Breast epithelium (tissue), 4 donors: ENCODE results near the gene C16orf90. TPM values are rescaled to one million over a fixed set of nuclear protein-coding genes. Genes with fewer than 3 reads are reported as not detected.
A peak's percentile ranks its signal among the peaks of the same experiment; 100 is the strongest.
"Not testable (repeated sequence)": the region's sequence is repeated elsewhere in the genome, so short reads cannot be mapped to it uniquely, and the experiment has no call there.

ENCODE experiments used
- DNase-seq, 2 donors: peaks; one replicate each; pipeline ENCODE4 v3.0.0-alpha.2; 2019; ENCODE audit warnings: low spot score in 2 of 2
- H3K27ac ChIP-seq, 2 donors: fragments of 200-600 bp; sonication (generic) in 1 of 2; one replicate each; pipeline ENCODE4 v1.5.1; 2016 to 2019; ENCODE audit warnings: mild to moderate bottlenecking in 1 of 2
- H3K27me3 ChIP-seq, 2 donors: fragments of 200-600 bp; sonication (generic) in 1 of 2; one replicate each; pipeline versions ENCODE4 v1.5.1 to v1.6.0; 2017 to 2019; ENCODE audit warnings: control low read depth in 1 of 2, mild to moderate bottlenecking in 1 of 2
- H3K36me3 ChIP-seq: fragments of 200-600 bp; one replicate; pipeline ENCODE4 v1.5.1; 2019
- H3K4me1 ChIP-seq, 2 donors: fragments of 200-600 bp; sonication (generic); one replicate each; pipeline ENCODE4 v1.5.1; 2016 to 2019; ENCODE audit warnings: control low read depth in 1 of 2
- H3K4me3 ChIP-seq, 3 donors: fragments of 200-600 bp; sonication (generic); 1 replicate in 2 of 3; 2 replicates in 1 of 3; pipeline ENCODE4 v1.5.1; 2016 to 2019; ENCODE audit warnings: mild to moderate bottlenecking in 3 of 3, moderate library complexity in 2 of 3
- H3K9me3 ChIP-seq, 2 donors: fragments of 200-600 bp; sonication (generic) in 1 of 2; one replicate each; pipeline ENCODE4 v1.5.1; 2016 to 2019; ENCODE audit warnings: control low read depth in 1 of 2
- CTCF ChIP-seq, 3 donors: fragments of 450-650 bp; IDR thresholded peaks; one replicate each; pipeline ENCODE4 v1.5.1; 2016 to 2017; ENCODE audit warnings: antibody characterized with exemption in 3 of 3, mild to moderate bottlenecking in 3 of 3, moderate library complexity in 3 of 3
- POLR2A ChIP-seq: fragments of 450-650 bp; IDR thresholded peaks from one replicate; pipeline ENCODE4 v1.6.1; 2016; ENCODE audit warnings: antibody characterized with exemption, mild to moderate bottlenecking, moderate library complexity
- POLR2AphosphoS5 ChIP-seq, 3 donors: sonication (generic); formaldehyde crosslinking; IDR thresholded peaks; one replicate each; pipeline ENCODE4 v1.6.1; 2017; ENCODE audit warnings: antibody characterized with exemption in 3 of 3
- intact Hi-C: fragments of 100-400 bp; cut with DNase I; formaldehyde crosslinking; loops from one replicate; pipeline ENCODE4 v1.15.1; 2023; ENCODE audit warnings: low total_unique reads
- total RNA-seq, 3 donors: library from RNA; depleted of rRNA; stranded (reverse); fragments of >200 nt; gene quantifications; one replicate each; pipeline ENCODE4 v1.1.0, GENCODE V29; 2016

Gene C16orf90
- total RNA-seq, 3 donors from 2014 or later, result not detected

GRCh38 chr16:3528406-3528805 is 33.1 kb upstream of the C16orf90 start:
- TF ChIP-seq POLR2AphosphoS5 (IDR thresholded peaks at IDR 0.05), result no peak
- peak in 1 of 2 donors; percentile 17 for DNase-seq
- H3K27me3 ChIP-seq, result no peaks in the 10 kb centered on the region
- H3K27ac ChIP-seq, result no peak overlapping the region
- intact Hi-C loops, result no loop called here
- no peak overlapping the region for H3K4me3 ChIP-seq
- H3K9me3 ChIP-seq, result no peaks in the 10 kb centered on the region
- H3K4me1 ChIP-seq, result no peaks in the 10 kb centered on the region
- H3K36me3 ChIP-seq, result no peaks in the 10 kb centered on the region

- H3K9me3 ChIP-seq, H3K4me3 ChIP-seq, H3K4me1 ChIP-seq, intact Hi-C loops, H3K36me3 ChIP-seq, H3K27me3 ChIP-seq, H3K27ac ChIP-seq: not testable (repeated sequence)
- DNase-seq, result peak; percentile 66 to 71
- peak in 2 of 3 donors; percentile 38 to 56 for TF ChIP-seq CTCF (IDR thresholded peaks at IDR 0.05)
Measured at GRCh38 chr16:3527216-3527829, 32.0 kb upstream of the C16orf90 start.

GRCh38 chr16:3525951-3526350 is 30.7 kb upstream of the C16orf90 start:
- H3K4me1 ChIP-seq, result no peaks in the 10 kb centered on the region
- no peak for TF ChIP-seq POLR2A
- DNase-seq, result peak in 1 of 2 donors; percentile 35
- no peak overlapping the region for H3K27ac ChIP-seq
- no peaks in the 10 kb centered on the region for H3K9me3 ChIP-seq
- H3K36me3 ChIP-seq, result no peaks in the 10 kb centered on the region
- no peak overlapping the region for H3K4me3 ChIP-seq
- no peaks in the 10 kb centered on the region for H3K27me3 ChIP-seq
- intact Hi-C loops, result no loop called here

- H3K27ac ChIP-seq, result no peak overlapping the region
- no peak for DNase-seq
- no peaks in the 10 kb centered on the region for H3K27me3 ChIP-seq
- TF ChIP-seq POLR2A (no peak), CTCF (IDR thresholded peaks at IDR 0.05) (no peak), POLR2AphosphoS5 (IDR thresholded peaks at IDR 0.05) (no peak)
- no peak overlapping the region for H3K4me3 ChIP-seq
- no peaks in the 10 kb centered on the region for H3K4me1 ChIP-seq
- no peaks in the 10 kb centered on the region for H3K36me3 ChIP-seq
- no peaks in the 10 kb centered on the region for H3K9me3 ChIP-seq
- intact Hi-C loops, result loop anchor here (2.0 kb wide), 1 partner anchor 42 kb away; no protein-coding TSS in a partner anchor
Measured at GRCh38 chr16:3523281-3523680, 28.0 kb upstream of the C16orf90 start.

- intact Hi-C loops, result no loop called here
- Histone ChIP-seq H3K27me3 (no peaks in the 10 kb centered on the region), H3K4me3 (no peak overlapping the region), H3K9me3 (no peaks in the 10 kb centered on the region), H3K27ac (no peak overlapping the region), H3K36me3 (no peaks in the 10 kb centered on the region), H3K4me1 (no peaks in the 10 kb centered on the region)
- peak in 1 of 2 donors; percentile 10 for DNase-seq
- no peak for TF ChIP-seq CTCF (IDR thresholded peaks at IDR 0.05)
- TF ChIP-seq POLR2AphosphoS5 (IDR thresholded peaks at IDR 0.05), result no peak
- TF ChIP-seq POLR2A, result no peak
Measured at GRCh38 chr16:3520841-3521240, 25.6 kb upstream of the C16orf90 start.

- H3K4me1 ChIP-seq, result no peaks in the 10 kb centered on the region
- no peaks in the 10 kb centered on the region for H3K27me3 ChIP-seq
- TF ChIP-seq POLR2AphosphoS5 (IDR thresholded peaks at IDR 0.05) (no peak), POLR2A (no peak), CTCF (IDR thresholded peaks at IDR 0.05) (no peak)
- H3K36me3 ChIP-seq, result no peaks in the 10 kb centered on the region
- H3K9me3 ChIP-seq, result no peaks in the 10 kb centered on the region
- no peak for DNase-seq
- no peak overlapping the region for H3K27ac ChIP-seq
- no peak overlapping the region for H3K4me3 ChIP-seq
- intact Hi-C loops, result no loop called here
Measured at GRCh38 chr16:3520413-3520812, 25.1 kb upstream of the C16orf90 start.
